CD1c-positive myeloid dendritic cell (primary cell): Measurements from ENCODE around the gene NCAPG2.

Experiments
- DNase-seq: peaks from one replicate; pipeline ENCODE4 v3.0.0-alpha.2; 2016; ENCODE audit errors: extremely low spot score

The NCAPG2 gene

GRCh38 chr7:158602905-158603772, 101.5 kb downstream of the NCAPG2 start:
- no peak for DNase-seq

GRCh38 chr7:158602041-158602440, 102.6 kb downstream of the NCAPG2 start:
- no peak for DNase-seq

- no peak for DNase-seq
Measured at GRCh38 chr7:158601090-158601489, 103.5 kb downstream of the NCAPG2 start.

- no peak for DNase-seq
Measured at GRCh38 chr7:158596745-158597144, 107.9 kb downstream of the NCAPG2 start.

- DNase-seq, result no peak
Measured at GRCh38 chr7:158596309-158596708, 108.3 kb downstream of the NCAPG2 start.

GRCh38 chr7:158595068-158595467, 109.5 kb downstream of the NCAPG2 start:
- DNase-seq, result no peak

- no peak for DNase-seq
Measured at GRCh38 chr7:158592541-158592940, 112.1 kb downstream of the NCAPG2 start.

- no peak for DNase-seq
Measured at GRCh38 chr7:158591944-158592343, 112.7 kb downstream of the NCAPG2 start.

- no peak for DNase-seq
Measured at GRCh38 chr7:158590181-158590530, 114.4 kb downstream of the NCAPG2 start.

GRCh38 chr7:158589653-158590052, 115.0 kb downstream of the NCAPG2 start:
- DNase-seq, result no peak

GRCh38 chr7:158588878-158589442, 115.6 kb downstream of the NCAPG2 start:
- DNase-seq, result no peak

GRCh38 chr7:158588085-158588877, 116.3 kb downstream of the NCAPG2 start:
- DNase-seq, result no peak

GRCh38 chr7:158587162-158588084, 117.2 kb downstream of the NCAPG2 start, which contains the start of gene PTPRN2:
TSS of gene PTPRN2 (minus strand) at chr7:158587823.
- DNase-seq, result peak; percentile 74

GRCh38 chr7:158586499-158587161, 118.0 kb downstream of the NCAPG2 start:
- no peak for DNase-seq

GRCh38 chr7:158585721-158586498, 118.7 kb downstream of the NCAPG2 start:
- no peak for DNase-seq

GRCh38 chr7:158584407-158584806, 120.2 kb downstream of the NCAPG2 start:
- DNase-seq, result no peak

GRCh38 chr7:158583810-158584209, 120.8 kb downstream of the NCAPG2 start:
- no peak for DNase-seq

- DNase-seq, result no peak
Measured at GRCh38 chr7:158583143-158583542, 121.5 kb downstream of the NCAPG2 start.

- no peak for DNase-seq
Measured at GRCh38 chr7:158582089-158582456, 122.5 kb downstream of the NCAPG2 start.

GRCh38 chr7:158581440-158582088, 123.0 kb downstream of the NCAPG2 start:
- DNase-seq, result no peak
